ENCODE data around the gene GNB1L.

Gene GNB1L

DNA sequence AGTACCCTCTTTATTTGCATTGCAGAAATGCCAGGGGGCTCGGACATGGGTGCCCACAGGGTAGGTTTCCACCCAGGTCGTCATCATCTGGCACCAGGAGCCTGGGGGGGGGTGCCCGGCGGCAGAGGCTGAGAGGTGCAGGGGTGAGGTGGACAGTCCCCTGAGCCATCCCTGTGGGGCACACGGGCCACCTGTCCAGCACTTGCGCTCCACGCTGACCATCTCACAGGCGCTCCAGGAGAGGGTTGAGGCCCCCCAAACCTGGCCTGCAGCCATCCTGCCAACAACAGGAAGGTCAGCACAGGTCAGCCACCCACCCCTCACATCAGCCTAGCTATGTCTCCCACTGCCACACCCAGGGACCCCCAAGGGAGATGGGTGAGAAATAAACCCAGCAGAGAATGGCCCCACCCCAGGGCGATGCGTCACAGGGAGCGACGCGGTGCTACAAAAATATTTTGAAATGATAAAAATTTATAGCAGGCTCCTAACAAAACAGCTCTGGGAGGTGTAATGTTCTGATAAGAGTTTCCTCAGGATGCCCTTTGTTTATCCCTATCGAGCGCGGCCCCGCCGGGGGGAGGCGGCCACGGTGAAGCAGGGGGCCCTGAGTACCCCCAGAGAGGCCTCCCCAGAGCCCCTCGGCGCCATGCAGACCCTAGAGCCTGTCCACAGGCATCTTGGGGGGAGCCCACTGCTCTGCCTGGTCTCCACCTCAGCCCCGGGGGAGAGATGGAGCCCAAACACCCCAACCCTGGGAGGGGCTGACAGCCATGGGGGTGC, 21.0 kb upstream of the GNB1L start:
- DNase-seq: no peak

DNA sequence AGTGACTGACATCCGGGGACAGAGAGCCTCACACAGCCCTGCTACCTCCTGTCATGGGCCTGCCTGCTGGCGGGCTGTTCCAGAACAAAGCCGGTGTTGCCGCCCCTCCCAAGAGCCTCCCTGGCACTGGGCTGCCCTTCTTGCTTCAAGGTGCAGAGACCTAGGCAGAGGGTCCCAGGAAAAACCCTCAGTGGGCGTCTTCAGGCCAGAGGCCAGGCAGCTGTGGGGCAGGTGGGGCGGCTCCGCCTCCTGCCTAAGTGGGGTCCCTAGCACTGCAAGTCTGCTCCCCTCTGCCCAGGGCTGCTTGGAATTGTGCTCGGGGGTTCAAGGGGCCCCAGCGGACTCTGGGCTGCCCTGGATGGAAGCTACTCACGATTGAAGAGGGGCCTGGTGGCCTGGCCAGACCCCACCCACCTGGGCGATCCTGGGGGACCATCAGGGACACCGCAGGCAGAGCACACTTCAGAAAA, 20.4 kb upstream of the GNB1L start:
- no peak for DNase-seq

DNA sequence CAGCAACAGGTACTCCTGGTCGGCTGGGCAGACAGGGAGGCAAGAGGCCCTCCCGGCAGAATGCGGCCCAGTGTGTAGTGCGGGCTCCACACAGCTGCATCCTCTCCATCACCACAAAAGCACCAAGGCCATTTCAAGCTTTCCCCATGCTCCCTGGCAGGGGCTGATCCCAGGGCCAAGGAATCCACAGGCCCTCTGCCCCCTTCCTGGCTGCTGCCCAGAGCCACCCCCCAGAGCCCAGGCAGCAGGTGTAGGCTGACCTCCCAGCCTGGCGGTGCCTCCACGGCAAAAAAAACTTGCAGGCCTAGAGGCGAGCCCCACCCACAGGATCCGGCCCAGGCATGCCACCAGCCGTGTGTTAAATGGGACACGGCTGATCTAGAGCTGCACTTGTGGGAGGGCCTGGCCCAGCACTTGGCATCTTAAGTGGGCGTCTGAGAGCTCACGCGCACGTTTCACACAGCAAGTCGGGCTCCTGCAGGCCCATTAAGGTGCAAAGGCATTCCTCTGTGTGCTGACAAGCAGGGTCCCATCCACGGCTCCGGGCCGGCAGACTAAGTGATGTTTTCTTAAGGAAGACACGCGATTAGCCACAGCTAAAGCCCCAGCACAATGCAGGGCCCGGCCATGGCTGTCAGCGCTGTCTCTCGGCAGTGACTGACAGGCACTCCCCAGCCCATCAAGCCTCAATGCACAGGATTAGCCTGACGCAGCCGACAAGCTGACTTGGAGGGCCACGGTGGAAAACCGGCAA, 19.8 kb upstream of the GNB1L start:
- DNase-seq: no peak

DNA sequence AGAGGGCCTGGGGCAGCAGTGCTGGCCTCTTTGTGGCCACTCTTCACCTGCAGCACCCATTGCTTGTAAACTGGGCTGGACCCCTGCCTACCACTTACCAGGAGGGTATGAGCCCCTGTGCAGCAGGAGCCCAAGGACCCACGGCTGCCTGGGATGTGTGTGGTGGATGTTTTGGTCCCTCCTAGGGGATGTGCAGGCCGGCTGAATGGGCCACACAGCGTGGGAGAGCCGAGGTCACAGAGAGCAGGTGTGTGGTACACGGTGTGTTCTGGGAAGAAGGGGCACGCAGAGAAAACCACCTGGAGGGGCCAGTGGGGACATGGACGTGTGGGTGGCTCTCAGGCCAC, 19.3 kb upstream of the GNB1L start:
- DNase-seq: no peak

DNA sequence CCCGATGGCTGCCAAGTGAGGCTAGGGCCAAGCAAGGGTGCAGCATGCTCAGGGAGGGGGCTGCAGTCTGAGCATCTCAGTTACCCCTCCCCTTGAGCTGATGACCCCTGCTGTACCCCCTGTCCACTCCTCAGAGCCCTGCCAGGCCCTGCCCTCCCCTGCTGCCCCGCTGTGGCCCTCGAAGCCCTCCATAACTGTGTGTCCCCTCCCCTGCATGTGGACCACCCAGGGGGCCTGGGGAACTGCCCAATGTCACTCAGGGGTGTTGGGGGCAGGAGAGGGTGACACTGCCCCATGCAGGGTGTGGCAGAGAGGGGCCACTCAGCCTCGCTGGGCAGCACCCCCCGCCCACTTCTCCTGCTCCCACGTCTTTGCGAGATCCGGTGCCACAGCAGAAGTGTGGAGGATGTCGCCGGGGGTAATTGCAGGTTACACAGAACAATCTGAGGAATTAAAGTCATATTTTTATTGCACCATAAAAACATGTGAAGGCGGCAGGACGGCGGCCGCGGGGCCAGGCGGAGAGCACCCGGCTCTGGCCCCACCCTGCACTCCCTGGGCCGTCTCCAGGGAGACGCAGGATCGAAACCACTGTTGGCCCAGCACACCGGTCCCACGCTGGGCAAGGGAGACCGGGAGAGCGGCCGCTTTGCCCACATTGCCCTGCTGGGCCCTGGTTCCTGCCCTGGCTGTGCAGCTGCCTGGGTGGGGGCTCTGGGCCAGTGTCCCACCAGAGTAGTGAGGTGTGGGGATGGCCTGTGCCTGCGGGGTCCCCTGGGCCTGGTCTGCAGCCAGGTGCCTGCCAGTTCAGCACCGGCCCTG, 18.7 kb upstream of the GNB1L start:
- no peak for DNase-seq

DNA sequence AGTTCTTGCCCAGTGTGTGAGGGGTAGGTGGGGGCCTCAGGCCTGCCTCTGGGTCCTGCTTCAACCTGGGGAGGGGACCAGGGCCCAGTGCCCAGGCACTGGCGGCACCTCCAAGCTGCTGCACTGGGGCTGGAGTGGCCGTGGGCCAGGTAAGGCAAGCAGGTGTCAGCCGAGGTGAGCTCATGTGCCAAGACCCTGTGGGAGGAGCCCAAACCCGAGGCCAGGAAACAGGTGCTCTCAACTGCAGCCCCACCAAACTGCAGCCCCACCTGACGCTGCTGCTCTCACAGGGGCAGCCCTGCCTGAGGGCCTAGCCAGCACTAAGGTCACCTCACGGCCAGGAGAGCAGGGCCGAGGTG, 18.1 kb upstream of the GNB1L start:
- DNase-seq: no peak

DNA sequence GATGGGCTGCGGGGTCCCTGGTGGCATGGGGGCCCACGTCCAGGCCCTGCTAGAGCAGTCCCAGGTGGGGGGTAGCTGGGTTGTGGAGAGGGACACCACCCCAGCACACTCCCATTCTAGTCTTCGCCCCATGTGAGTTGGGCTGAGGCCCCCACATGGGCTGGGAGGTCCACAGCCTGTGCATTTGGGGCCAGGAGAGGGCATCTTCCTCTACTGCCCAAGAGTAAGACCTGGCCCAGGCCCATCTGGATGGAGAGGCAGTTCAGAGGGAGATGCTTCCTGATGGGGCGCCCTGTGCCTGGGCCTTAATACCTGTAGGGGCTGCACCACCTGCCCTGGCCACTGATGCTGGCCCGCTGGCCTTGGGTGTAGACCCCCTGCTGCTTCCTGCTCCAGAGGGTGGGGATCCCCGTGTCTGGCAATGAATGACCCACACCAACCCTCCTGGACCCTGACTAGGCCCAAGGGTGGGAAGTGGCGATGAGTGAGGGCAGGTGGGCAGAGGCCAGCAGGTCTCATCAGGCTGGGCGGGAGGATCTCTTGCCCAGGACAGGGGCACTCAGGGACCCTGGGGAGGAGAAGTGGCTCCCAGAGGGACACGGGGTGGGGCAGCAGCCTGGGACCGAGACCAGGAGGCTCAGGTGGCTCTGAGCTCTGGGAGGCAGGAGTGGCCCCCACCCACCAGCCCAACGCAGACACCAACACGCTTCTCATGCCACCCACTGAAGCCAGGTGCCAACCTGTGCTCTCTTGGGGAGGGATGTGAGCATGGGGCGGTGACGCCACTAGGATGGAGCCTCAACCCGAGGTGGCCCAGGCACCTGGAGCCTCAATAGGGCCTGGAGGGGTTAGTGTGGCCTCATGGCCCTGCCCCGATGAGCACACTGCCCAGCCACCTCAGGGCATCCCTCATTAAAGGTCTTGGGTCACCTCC, 17.4 kb upstream of the GNB1L start:
- no peak for DNase-seq

DNA sequence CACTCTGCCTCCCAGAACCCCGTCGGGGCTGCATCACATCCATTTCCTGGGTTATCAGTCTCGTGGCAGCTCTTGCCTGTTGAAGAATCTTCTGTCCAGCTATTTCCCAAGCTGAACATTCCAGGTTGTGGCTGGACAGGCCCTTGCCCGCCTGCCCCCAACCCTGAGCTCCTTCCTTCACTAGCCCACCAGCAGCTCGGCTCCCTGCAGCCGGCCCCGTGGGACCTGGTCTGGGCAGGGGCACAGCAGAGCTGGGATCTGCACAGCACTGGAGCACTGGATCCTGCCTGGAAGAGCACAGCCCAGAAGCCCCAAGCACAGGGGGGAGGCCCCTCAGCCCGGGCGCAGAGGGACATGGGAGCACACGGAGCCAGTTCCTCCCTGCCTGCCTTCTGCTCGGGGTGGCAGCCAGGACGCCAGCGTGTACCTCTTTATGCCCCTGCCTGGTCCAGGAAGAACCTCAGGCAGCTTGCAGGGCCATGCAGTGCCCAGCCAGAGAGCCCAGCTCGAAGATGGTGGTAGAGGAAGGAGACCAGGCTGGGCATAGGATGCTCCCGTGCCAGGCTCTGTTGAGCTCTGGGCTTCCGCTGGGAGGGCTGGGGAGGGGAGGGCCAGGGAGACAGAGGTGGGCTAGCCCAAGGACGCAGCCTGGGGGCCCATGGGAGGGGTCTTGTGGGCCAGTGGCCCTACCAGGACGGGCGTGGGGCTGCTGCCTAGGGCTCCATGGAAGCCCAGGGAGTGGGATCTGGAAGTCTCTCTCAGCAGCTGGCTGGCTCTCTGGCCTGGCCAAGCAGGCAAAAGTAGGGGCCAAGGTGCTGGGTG, 16.6 kb upstream of the GNB1L start:
- no peak for DNase-seq

DNA sequence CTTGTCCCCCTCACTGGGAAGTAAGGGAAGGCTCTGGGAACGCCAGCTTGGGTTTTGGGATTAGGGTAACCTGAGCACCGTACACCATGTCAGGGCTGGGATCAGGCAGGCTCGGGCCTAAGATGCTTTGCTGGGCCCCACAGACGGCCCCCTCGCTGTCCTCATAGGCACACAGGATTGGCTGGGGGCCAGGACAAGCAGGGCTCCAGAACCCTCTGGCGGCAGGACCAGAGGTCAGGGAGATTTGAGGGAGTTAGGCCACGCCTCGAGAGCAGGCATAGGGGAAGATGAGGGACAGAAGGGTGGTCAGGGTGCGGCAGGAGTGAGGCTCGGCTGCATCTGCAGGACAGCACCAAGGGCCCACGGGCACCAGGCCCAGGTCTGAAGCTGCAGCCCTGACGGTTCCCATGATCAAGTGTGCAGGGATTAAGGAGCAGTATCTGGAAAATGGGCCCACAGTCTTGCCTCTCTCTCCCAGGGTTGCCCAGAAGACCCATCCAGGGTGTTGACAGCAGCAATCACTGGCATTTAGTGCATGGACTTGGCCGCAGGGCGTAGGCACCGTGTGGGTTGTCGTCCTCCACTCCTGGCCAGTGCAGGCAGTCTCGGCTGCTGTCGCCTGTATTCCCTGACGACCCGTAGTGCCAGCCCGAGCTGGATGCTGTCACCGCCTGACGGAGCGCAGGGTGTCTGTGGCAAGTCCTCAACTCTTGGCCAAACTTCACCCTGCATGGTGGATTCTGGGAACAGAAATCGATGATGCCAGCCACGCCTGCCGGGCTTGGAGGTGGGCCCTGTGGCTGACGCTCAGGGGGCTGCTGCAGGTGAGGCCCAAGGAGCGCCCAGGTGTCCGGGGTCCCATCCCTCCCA, 15.7 kb upstream of the GNB1L start:
- no peak for DNase-seq

DNA sequence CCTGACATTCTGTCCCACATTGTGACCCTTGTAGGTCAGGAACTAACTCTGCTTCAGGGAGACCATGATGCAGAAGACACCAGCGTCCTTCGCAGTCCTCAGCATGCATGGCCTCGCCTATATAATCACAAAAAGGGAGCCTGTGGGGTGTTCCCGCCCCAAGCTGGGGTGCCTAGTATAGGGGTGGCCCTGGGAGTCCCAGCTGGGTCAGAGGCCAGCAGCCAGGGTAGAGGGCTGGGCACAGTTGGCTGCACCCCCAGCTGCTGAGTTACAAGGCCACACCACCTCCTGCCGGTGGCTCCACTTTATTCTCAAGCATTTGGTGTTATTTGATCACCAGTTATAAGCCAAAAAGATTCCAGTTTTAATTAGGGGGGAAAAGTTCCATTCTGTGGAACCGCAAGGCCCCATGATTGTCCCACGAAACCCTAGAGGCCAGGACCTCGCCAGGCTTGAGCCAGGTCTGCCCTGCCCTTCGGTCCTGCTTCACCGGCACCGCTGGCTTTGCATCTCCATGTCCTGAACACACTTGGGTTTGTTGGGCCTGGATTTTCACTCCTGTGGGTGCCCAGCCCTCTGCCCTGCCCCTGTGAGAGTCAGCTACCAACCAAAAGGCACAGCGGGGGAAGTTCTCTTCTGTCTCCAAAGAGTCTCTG, 15.0 kb upstream of the GNB1L start:
- no peak for DNase-seq

DNA sequence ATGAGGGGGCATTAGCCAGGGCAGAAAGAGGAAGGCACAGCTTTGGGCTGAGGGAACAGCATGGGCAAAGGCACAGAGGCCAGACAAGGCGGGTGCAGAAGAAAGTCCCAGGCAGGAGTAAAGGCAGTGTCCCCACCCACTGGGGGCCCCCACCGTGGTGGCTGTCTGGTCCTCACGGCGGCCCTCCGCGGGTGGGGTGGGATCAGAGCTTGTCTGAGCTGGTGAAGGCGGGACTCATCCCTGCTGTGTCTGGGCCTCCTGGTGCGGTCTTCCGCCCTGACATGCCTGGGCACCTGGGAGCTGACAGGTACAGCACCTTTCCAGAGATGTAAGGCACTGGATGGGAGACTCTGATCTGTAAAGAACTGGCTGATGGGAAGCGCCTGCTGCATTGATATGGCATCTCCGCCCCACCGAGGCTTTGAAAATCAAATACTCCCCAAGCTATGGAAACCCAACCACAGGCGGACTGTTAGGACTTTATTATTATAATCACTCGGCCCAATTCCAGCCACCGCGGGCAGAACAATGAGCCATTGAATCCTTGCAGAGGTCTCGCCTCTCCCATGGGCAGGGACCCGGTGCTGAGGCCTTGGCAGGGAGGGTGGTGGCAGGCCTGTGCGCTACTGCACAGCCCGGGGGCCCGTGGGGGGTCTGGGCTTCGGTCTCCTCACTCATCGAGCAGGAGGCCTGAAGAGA, 14.2 kb upstream of the GNB1L start:
- DNase-seq: no peak

DNA sequence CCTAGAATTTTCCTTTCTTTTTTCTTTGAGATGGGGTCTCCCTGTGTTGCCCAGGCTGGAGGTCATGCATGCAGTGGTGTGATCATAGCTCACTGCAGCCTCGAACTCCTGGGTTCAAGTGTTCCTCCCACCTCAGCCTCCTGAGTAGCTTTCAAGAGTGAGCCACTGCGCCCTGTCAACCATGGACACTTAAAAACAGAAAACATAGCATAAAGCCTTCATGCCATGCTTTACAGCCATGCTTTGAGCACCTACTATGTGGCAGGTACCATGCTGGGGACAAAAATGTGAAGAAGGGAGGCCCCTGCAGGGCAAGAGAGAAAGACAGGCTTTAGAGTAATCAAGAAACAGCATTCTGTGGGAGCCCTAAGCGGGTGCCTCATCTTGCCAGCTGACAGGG, 13.7 kb upstream of the GNB1L start:
- DNase-seq: no peak

DNA sequence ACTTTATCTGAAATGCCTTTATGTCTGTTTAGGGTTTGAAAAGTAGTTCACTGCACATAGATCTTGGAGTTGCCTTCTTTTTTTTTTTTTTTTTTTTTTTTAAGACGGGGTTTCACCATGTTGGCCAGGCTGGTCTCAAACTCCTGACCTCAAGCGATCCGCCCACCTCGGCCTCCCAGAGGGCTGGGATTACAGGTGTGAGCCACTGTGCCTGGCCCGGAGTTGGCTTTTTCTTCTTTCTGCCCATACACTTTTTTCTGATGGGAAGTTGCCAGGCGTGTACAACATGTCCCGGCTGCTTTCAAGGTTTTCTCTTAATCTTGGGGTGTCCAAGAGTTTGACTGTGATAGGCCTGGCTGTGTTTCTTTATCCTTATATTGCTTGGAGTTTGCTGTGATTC, 12.9 kb upstream of the GNB1L start:
- no peak for DNase-seq

DNA sequence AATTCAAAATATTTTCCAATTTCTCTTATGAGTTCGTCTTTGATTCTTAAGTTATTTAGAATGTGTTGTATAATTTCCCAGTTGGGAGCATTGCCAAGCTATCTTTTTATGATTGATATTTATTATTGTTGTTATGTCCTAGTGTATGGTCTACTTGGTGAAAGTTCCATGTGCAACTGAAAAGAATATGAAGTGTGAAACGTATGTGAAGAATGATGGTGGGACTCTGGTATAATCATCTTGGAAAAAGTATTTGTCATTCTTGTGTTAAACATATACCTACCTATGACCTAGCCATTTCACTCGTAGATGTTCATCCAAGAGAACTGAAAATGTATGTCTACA, 12.0 kb upstream of the GNB1L start:
- DNase-seq: no peak

DNA sequence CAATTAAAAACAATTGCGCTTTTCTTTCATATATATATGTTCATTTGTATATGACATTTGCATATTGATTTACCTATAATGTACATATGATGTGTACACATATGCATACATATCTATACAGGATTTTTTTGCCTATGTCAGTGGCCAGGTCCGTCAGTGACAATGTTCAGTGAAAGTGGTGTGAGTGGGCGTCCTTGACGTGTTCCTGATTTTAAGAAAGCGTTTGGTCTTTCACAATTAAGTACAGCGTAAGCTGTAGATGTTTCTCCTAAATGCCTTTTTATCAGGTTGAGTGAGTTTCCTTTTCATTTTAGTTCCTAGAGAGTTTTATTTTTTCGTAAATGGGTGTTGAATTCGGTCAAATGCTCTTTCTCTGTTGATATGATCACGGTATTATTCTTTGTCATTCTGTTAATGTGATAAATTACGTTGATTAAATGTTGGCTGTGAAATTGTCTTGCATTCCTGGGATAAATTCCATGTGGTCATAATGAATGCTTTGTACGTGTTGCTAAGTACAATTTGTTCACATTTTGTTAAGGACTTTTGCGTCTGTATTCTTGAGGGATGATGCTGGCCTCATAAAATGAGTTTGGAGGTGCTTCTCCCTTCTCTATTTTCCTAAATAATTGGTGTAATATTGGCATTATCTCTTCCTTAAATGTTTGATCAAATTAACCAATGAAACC, 10.6 kb upstream of the GNB1L start:
- no peak for DNase-seq

DNA sequence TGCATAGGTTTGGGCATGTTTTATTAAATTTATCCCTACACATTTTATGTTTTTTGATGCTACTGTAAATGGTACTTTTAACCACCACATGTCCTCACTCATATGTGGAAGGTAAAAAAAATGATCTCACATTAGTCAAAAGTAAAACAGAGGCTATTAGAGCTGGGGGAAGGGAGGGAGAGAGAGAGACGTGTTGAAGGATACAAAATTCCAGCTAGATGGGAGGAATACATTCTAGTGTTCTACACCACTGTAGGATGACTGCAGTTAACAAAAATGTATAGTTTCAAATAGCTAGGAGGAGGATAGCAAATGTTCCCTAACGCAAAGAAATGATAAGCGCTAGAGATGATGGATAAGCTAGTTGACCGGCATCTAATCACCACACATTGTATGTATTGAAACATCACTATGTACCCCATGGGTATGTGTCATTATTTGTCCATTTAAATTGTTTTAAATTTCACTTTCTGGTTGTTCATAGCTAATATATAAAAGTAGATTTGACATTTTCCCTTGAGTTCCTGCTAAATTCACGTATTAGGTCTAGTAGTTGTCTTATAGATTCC, 9.9 kb upstream of the GNB1L start:
- DNase-seq: no peak

DNA sequence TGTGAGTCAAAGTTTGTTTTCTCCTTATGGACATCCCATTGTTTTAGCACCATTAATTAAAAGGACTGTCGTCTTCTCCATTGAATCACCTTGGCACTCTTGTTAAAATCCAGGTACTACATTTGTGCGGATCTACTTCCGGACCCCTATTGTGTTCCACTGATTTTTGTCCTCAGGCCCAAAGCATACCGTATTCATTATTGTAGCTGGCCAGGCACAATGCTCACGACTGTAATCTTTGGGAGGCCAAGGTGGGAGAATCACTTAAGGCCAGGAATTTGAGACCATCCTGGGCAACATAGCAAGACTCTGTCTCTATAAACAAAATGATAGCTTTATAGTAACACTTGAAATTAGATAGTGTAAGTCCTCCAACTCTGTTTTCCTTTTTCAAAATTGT, 8.9 kb upstream of the GNB1L start:
- DNase-seq: no peak

DNA sequence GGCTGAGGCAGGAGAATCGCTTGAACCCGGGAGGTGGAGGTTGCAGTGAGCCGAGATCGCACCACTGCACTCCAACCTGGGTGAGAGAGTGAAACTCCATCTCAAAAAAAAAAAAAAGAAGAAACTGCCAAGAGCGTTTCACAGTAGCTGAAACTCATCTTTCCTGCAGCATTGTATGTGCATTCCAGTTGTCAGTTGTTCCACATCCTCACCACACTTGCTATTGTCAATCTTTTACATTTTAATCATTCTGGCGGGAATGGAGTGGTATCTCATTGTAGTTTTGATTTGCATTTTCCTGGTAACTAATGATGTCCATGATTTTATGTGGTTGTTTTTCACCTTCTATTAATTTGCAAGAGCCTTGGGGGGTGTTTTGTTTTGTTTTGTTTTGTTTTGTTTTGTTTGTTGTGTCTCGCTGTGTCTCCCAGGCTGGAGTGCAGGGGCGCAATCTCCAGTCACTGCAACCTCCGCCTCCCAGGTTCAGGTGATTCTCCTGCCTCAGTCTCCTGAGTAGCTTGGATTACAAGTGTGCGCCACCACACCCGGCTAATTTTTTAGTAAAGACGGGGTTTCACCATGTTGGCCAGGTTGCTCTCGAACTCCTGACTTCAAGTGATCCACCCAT, 8.1 kb upstream of the GNB1L start:
- no peak for DNase-seq
